SJSA1 (cell line): Measurements from ENCODE around the gene SETX. TPM values are rescaled to one million over a fixed set of nuclear protein-coding genes. Genes with fewer than 3 reads are reported as not detected.

Source experiments
- DNase-seq, 2 experiments: peaks; one replicate each; pipeline ENCODE4 v3.0.0-alpha.2; 2015 to 2020; ENCODE audit warnings: low spot score in 2 of 2, low read depth in 1 of 2
- H3K27ac ChIP-seq: fragments of 250-450 bp; sonication (Bioruptor Pico); 2 replicates; pipeline ENCODE4 v1.5.1; 2020; ENCODE audit warnings: mild to moderate bottlenecking, moderate library complexity
- H3K27me3 ChIP-seq: fragments of 250-450 bp; sonication (Bioruptor Pico); replicated peaks from 2 replicates; pipeline ENCODE4 v1.5.1; 2020; ENCODE audit warnings: mild to moderate bottlenecking, moderate library complexity
- H3K36me3 ChIP-seq: fragments of 250-450 bp; sonication (Bioruptor Pico); 2 replicates; pipeline ENCODE4 v1.5.1; 2020; ENCODE audit warnings: mild to moderate bottlenecking
- H3K4me1 ChIP-seq: fragments of 250-450 bp; sonication (Bioruptor Pico); replicated peaks from 2 replicates; pipeline ENCODE4 v1.6.1; 2021; ENCODE audit warnings: mild to moderate bottlenecking
- H3K4me3 ChIP-seq: fragments of 250-450 bp; sonication (Bioruptor Pico); 2 replicates; pipeline ENCODE4 v1.5.1; 2020; ENCODE audit warnings: mild to moderate bottlenecking
- H3K9me3 ChIP-seq: fragments of 250-450 bp; sonication (Bioruptor Pico); replicated peaks from 2 replicates; pipeline ENCODE4 v1.5.1; 2020; ENCODE audit warnings: mild to moderate bottlenecking
- total RNA-seq: library from RNA; depleted of rRNA; stranded (reverse); fragments of >200 nt; shearing (Covaris generic); gene quantifications from 2 replicates; pipeline ENCODE4 v1.2.3, GENCODE V29; 2014

SETX gene
- total RNA-seq, 1 experiment from 2014 or later, result 34.6 TPM

DNA sequence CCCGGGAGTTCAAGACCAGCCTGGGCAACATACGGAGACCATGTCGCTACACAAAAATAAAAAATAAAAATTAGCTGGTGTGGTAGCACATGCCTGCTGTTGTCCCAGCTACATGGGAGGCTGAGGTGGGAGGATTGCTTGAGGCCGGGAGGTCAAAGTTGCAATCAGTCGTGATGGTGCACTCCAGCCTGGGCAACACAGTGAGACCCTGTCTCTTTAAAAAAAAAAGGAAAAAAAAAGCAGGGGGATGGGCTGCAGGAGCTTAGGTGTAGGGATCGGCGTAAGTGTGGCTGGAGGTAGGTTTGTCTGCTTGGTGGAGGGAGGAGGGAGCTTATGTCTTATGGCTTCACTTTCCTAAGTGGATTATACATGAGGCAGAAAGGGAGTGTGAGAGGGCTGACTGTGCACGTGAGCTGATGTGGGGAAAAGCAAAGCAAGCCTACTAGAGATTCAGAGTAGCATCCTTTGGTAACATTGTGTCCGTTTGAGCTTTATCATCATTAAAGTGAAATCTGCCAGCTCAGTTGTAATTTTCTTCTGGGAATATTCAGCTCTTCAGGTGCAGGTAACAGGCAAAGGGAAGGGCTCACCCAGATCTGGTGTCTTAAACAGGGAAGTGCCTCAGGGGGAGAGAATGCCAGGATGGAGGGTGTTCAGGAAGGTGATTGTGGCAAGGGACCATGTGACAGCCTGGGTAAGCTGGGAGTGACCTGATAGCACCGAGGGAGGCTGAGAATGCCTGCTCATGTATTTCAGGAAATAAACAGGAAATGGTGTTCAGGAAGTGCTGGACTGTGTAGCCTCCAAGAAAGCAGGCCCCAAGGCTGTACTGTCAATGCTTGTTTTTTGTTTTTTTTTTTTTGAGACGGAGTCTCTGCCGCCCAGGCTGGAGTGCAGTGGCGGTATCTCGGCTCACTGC is 17.6 kb upstream of the SETX start:
- no peaks in the 10 kb centered on the region for H3K4me1 ChIP-seq
- H3K36me3 ChIP-seq, result peaks cover 6% of the 10 kb centered on the region
- H3K27ac ChIP-seq, result no peak overlapping the region
- no peaks in the 10 kb centered on the region for H3K9me3 ChIP-seq
- DNase-seq, result no peak
- H3K27me3 ChIP-seq, result no peaks in the 10 kb centered on the region
- H3K4me3 ChIP-seq, result no peak overlapping the region

DNA sequence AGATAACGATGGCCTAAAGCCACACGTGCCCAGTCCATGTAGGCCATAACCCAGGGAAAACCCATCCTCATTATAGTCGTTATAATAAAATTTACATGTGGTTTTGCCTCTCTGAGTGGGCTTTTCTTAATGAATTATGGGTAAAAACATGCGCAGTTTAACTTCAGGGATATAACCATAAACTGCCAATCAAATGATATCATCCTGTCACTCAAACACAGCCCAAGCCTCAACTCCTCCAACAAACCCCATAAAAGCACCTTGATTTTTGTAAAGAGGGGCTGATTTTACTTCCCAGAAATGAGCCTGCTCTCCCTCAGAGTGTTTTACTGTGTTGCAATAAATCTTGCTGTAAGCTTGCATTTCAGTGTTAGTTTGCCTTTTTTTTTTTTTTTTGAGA is 15.8 kb upstream of the SETX start:
- Histone ChIP-seq H3K27me3 (no peaks in the 10 kb centered on the region), H3K27ac (no peak overlapping the region), H3K36me3 (peaks cover 3% of the 10 kb centered on the region; the same call in 1 of the 2 replicates), H3K9me3 (no peaks in the 10 kb centered on the region), H3K4me3 (no peak overlapping the region), H3K4me1 (no peaks in the 10 kb centered on the region)
- no peak for DNase-seq

DNA sequence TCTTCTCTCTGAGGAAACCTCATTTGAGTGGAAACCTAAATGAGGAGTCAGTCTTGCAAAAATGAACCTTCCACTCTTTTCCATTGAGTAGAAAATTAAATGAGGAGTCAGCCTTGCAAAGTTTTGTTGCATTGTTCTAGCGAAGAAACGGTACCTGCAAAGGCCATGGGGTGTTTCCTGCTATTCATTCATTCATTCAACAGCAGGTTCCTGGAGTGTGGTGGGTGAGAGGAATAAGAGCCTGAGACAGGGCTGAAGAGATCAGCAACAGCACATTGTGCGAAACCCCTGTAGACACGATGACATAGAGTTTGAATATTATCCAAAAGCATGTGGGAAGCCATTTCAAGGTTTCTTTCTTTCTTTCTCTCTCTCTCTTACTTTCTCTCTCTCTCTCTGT is 14.6 kb upstream of the SETX start:
- Histone ChIP-seq H3K36me3 (no peaks in the 10 kb centered on the region), H3K4me3 (no peak overlapping the region), H3K9me3 (no peaks in the 10 kb centered on the region), H3K27ac (no peak overlapping the region), H3K4me1 (no peaks in the 10 kb centered on the region), H3K27me3 (no peaks in the 10 kb centered on the region)
- no peak for DNase-seq

DNA sequence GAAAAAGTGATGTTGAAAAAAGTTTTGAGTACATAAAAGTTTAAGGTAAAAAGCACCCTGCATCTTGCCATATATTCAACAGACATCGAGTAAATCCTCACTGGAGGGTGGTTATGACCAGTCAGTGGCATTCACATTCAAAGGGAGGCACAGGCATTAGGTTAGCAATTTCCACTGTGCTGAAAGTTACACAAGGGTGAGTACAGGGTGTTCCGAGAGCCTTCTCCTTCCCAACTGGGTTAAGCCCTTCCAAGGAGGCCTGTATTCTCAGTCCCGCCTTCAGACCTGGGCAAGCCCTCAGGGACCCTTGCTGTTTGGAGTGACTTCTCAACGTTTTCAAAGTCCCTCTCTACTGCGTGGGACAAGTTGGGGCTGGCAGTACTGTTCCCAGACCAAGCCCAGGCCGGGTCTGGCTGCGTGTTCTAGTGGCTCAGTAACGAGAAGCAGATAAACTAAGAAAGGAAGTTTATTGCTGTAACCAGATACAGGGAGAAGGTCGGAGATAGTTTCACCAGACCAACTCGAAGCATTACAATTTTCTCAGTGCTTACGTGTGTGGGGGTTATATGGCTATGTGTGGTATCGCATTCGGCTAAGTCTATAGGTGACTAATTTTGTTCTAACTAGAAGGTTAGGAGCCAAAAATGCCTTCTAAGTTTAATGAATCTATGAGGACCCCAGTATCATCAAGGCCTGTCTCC is 13.0 kb upstream of the SETX start:
- no peaks in the 10 kb centered on the region for H3K36me3 ChIP-seq
- H3K9me3 ChIP-seq, result no peaks in the 10 kb centered on the region
- H3K27me3 ChIP-seq, result no peaks in the 10 kb centered on the region
- H3K4me3 ChIP-seq, result no peak overlapping the region
- no peak overlapping the region for H3K27ac ChIP-seq
- no peak for DNase-seq
- H3K4me1 ChIP-seq, result no peaks in the 10 kb centered on the region

DNA sequence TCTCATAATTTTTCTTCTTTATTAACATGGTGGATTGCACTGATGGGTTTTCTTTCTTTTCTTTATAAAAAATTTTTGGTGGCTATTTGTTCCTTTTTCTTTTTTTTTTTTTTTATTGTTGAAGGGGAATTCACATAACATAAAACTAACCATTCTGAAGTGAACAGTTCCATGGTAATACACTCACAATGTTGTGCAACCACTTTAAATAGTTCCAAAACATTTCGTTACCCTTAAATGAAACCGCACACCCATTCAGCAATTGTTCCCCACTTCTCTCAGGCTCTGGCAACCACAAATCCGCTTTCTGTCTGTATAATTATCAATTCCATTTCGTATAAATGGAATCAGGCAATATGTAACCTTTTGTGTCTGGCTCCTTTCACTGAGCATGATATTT is 11.7 kb upstream of the SETX start:
- Histone ChIP-seq H3K36me3 (no peaks in the 10 kb centered on the region), H3K4me3 (no peak overlapping the region), H3K27me3 (no peaks in the 10 kb centered on the region), H3K4me1 (no peaks in the 10 kb centered on the region), H3K27ac (no peak overlapping the region), H3K9me3 (no peaks in the 10 kb centered on the region)
- no peak for DNase-seq

DNA sequence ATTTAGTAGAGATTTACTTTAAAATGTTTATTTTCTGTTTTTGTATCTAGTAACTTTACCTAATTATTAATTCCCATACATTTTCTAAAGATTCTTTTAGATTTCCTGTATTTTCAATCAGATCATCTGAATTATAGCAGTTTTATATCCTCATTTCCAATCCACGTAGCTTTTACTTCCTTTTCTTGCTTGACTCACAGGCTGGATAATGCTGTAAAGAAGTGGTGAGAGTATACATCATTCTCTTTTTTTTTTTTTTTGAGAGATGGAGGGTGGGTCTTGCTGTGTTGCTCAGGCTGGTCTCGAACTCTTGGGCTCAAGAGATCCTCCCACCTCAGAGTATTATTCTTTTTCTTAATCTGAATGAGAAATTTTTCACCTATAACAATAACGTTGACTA is 11.2 kb upstream of the SETX start:
- no peaks in the 10 kb centered on the region for H3K36me3 ChIP-seq
- H3K4me1 ChIP-seq, result no peaks in the 10 kb centered on the region
- no peak overlapping the region for H3K27ac ChIP-seq
- no peaks in the 10 kb centered on the region for H3K9me3 ChIP-seq
- no peak for DNase-seq
- no peak overlapping the region for H3K4me3 ChIP-seq
- H3K27me3 ChIP-seq, result no peaks in the 10 kb centered on the region

DNA sequence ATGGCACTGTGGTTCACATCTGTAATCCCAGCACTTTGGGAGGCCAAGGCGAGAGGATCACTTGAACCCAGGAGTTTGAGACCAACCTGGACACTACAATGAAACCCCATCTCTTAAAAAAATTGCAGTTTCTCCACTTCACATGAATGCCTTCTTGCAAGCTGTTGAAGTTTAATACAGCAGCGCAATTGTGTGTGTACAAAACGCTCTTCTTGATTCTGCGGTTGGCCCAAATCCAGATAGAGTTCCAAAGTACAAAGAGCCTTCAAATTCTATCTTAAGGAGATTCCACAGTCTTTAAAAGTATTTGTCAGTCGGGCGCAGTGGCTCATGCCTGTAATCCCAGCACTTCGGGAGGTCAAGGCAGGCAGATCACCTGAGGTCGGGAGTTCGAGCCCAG is 9.3 kb upstream of the SETX start:
- Histone ChIP-seq H3K27ac (no peak overlapping the region), H3K4me3 (no peak overlapping the region), H3K9me3 (no peaks in the 10 kb centered on the region), H3K27me3 (no peaks in the 10 kb centered on the region), H3K36me3 (no peaks in the 10 kb centered on the region), H3K4me1 (no peaks in the 10 kb centered on the region)
- no peak for DNase-seq

DNA sequence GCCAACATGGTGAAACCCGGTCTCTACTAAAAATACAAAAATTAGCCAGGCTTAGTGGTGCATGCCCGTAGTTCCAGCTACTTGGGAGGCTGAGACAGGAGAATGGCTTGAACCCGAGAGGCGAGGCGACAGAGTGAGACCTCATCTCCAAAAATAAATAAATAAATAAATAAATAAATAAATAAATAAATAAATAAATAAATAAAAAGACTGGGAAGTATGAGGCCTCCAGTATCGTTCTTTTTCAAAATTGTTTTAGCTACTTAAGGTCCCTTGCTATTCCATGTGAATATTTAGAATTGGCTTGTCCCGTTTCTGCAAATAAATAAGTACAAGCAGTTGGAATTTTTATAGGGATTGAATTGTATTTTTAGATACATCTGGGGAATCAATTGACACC is 3.0 kb upstream of the SETX start:
- peaks cover 4% of the 10 kb centered on the region for H3K4me1 ChIP-seq
- H3K27me3 ChIP-seq, result no peaks in the 10 kb centered on the region
- no peak overlapping the region for H3K4me3 ChIP-seq
- 0 out of 2 replicates have a peak, but pooled peaks cover 3% of the 10 kb centered on the region for H3K9me3 ChIP-seq
- H3K27ac ChIP-seq, result no peak overlapping the region
- H3K36me3 ChIP-seq, result peaks cover 9% of the 10 kb centered on the region
- no peak for DNase-seq

DNA sequence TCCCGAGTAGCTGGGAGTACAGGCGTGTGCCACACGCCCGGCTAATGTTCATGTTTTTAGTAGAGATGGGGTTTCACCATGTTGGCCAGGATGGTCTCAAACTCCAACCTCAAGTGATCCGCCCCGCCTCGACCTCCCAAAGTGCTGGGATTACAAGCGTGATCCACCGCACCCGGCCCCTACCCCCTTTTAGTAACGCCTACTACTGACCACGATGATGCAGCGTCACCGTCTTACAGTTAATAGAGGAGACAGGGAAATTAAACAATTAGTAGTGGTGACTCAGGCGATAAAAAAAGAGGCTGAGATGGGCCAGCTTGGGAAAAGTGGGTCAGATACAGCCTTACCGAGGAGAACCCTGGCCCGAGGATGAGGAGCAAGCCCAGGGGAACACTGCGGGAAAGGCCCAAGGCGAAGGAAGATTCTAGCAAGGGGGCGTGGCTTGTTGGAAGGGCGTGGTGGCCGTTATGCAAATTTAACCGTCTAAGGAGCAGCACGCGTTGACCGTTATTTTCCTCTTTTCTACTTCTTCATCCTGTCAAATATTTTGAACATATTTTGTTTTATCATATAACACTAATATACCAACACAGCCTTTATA is 1.6 kb upstream of the SETX start:
- DNase-seq, result no peak
- Histone ChIP-seq H3K36me3 (peaks cover 23% of the 10 kb centered on the region), H3K4me3 (no peak overlapping the region), H3K27ac (no peak overlapping the region), H3K9me3 (0 out of 2 replicates have a peak, but pooled peaks cover 3% of the 10 kb centered on the region), H3K4me1 (peaks cover 12% of the 10 kb centered on the region), H3K27me3 (no peaks in the 10 kb centered on the region)

DNA sequence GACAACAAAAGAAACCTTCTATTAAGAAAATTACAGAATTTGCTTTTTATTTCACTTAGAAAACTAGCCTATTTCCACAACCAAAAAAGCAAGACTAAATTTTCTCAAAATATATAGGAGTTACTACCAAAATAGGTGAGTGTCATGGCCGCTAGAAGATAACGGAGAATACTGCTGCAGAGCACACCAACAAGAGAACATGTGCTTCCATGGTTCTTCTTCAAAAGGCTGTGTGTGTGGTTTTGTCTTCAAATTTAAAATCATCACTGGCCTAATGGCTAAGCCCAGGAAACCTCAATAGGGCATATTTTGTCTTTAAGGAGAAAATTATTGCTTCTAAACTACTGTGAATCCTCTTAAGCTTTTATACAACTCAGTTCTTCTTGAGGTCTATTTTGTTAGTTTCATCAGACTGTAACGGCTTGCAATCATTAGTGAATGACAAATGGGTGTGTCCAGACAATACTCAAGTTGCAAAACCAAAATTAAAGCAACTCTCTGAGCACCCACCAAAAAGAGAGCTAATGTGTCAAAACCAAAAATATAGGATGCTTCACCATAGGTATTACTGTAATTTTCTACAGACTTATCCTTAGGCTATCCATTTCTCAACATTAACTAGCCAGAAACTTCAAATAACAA is 3.3 kb downstream of the SETX start:
- Histone ChIP-seq H3K4me3 (no peak overlapping the region), H3K36me3 (peaks cover 61% of the 10 kb centered on the region), H3K27ac (no peak overlapping the region), H3K9me3 (0 out of 2 replicates have a peak, but pooled peaks cover 3% of the 10 kb centered on the region), H3K27me3 (no peaks in the 10 kb centered on the region), H3K4me1 (peaks cover 13% of the 10 kb centered on the region)
- DNase-seq, result no peak

DNA sequence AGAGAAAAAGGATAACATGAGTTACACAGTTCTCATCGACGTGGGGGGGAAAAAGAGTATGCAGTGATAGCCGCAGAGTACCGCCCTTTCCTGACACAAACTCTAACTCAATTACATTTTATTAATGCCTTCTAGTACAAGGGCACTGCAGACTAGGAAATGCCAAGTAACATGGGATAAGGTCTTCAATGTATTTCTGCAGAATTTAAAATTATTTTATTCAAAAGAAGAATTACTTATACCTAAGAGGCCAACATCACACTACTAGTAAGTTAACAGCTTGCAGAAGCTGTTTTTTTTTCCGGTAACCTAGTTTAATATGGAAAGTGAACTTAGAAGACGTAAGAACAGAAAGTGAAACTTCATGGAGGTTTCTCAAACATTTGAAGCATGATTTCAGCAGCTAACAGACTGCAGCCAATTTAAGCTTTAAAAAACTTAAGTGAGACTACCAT is 3.9 kb downstream of the SETX start:
- no peak overlapping the region for H3K27ac ChIP-seq
- H3K27me3 ChIP-seq, result no peaks in the 10 kb centered on the region
- peaks cover 67% of the 10 kb centered on the region for H3K36me3 ChIP-seq
- no peak for DNase-seq
- H3K4me3 ChIP-seq, result no peak overlapping the region
- peaks cover 13% of the 10 kb centered on the region for H3K4me1 ChIP-seq
- 0 out of 2 replicates have a peak, but pooled peaks cover 3% of the 10 kb centered on the region for H3K9me3 ChIP-seq

DNA sequence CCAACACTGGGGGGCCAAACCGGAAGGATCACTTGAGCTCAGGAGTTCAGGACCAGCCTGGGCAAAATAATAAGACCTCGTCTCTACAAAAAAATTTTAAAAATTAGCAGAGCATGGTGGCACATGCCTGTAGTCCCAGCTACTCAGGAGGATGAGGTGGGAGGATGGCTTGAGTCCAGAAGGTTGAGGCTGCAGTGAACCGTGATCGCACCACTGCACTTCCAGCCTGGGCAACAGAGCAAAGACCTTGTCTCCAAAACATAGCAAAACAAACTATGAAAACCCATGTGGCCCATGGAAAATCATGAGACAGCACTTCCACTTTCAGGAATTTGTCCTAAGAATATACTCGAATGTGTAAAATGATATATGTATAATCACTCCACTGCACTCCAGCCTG is 6.1 kb downstream of the SETX start:
- H3K27me3 ChIP-seq, result no peaks in the 10 kb centered on the region
- no peak overlapping the region for H3K27ac ChIP-seq
- peaks cover 9% of the 10 kb centered on the region for H3K4me1 ChIP-seq
- H3K36me3 ChIP-seq, result peaks cover 84% of the 10 kb centered on the region
- H3K9me3 ChIP-seq, result no peaks in the 10 kb centered on the region
- no peak overlapping the region for H3K4me3 ChIP-seq
- no peak for DNase-seq

DNA sequence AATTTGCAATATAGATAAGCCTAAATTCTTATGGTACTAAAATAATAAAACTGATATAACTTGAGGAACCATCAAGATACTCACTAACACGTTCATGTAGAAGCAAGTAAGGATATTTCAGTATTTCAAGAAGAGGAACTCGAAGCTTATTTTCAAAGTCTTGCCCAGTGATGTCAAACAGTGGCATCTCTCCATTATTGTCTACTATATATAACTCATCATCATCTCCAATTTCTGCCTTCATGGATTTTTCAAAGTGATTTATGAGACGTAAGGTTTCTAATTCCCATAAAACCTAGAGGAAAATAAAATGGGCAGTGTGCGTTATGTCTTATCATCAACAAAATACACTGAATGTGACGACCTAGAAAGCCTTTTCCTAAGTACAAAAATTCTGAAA is 8.6 kb downstream of the SETX start:
- no peaks in the 10 kb centered on the region for H3K27me3 ChIP-seq
- no peaks in the 10 kb centered on the region for H3K9me3 ChIP-seq
- H3K4me3 ChIP-seq, result no peak overlapping the region
- DNase-seq, result no peak
- H3K4me1 ChIP-seq, result no peaks in the 10 kb centered on the region
- peaks cover 88% of the 10 kb centered on the region for H3K36me3 ChIP-seq
- no peak overlapping the region for H3K27ac ChIP-seq
